Endothelial cell (in vitro differentiated cells): ENCODE data around the gene MST1. TPM values are rescaled to one million over a fixed set of nuclear protein-coding genes. Genes with fewer than 3 reads are reported as not detected.

ENCODE experiments used
- DNase-seq: peaks from one replicate; pipeline ENCODE4 v3.0.0; 2021; ENCODE audit warnings: low spot score
- H3K27ac Mint-ChIP-seq: one replicate; pipeline ENCODE4 v1.8.0; 2021; ENCODE audit warnings: mixed read lengths, inconsistent platforms; ENCODE audit not compliant: unreplicated experiment
- H3K27me3 Mint-ChIP-seq: one replicate; pipeline ENCODE4 v1.8.0; 2021; ENCODE audit warnings: mild to moderate bottlenecking, moderate library complexity, mixed read lengths, inconsistent platforms; ENCODE audit not compliant: unreplicated experiment
- H3K36me3 Mint-ChIP-seq: one replicate; pipeline ENCODE4 v1.8.0; 2021; ENCODE audit warnings: mild to moderate bottlenecking, low read depth, mixed read lengths, inconsistent platforms; ENCODE audit not compliant: unreplicated experiment
- H3K4me1 Mint-ChIP-seq: one replicate; pipeline ENCODE4 v1.8.0; 2021; ENCODE audit warnings: mild to moderate bottlenecking, mixed read lengths, inconsistent platforms; ENCODE audit not compliant: unreplicated experiment
- H3K4me3 Mint-ChIP-seq: one replicate; pipeline ENCODE4 v1.8.0; 2021; ENCODE audit warnings: mild to moderate bottlenecking, mixed read lengths, inconsistent platforms; ENCODE audit not compliant: unreplicated experiment
- H3K9me3 Mint-ChIP-seq: one replicate; pipeline ENCODE4 v1.8.0; 2021; ENCODE audit warnings: mixed read lengths, inconsistent platforms; ENCODE audit not compliant: unreplicated experiment
- total RNA-seq: library from RNA; stranded (reverse); fragmentation: NEBNext Ultra II Directional; extraction: Animal tissue kit (Norgen Biotek cat#: 25700); gene quantifications from one replicate; pipeline ENCODE4 v1.2.1, GENCODE V29; 2021; ENCODE audit not compliant: unreplicated experiment
- TF ChIP-seq, protein P1 (sequence below): fragments of 200-600 bp; sonication (generic); IDR thresholded peaks from one replicate; pipeline ENCODE4 v1.5.0; 2021; ENCODE audit warnings: antibody characterized with exemption; ENCODE audit not compliant: unreplicated experiment

MST1 gene
- total RNA-seq, 1 donor from 2014 or later, result 22.0 TPM

DNA sequence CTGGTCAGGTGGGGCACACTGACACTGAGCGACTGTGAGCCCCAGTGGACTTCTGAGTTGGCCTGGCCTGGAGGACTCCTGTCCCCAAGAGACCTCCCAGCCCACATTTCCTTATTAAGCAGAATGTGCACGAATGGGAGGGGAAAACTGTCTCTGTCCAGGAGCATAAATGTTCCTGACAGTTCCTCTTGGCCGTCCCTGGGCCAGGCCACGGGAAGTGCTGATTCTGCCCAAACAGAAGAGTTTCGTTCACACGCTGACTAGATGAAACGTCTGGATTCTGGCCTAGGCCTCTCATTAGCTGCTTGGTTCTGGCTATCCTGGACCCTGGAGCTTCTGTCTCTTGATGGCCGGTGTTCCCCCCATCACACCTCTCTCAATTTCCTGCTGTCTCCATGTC lies 44.6 kb downstream of the MST1 start:
- Mint-ChIP-seq H3K4me1 (peaks cover 7% of the 10 kb centered on the region), H3K9me3 (no peaks in the 10 kb centered on the region), H3K4me3 (no peak overlapping the region), H3K27me3 (peaks cover 5% of the 10 kb centered on the region), H3K27ac (no peak overlapping the region), H3K36me3 (no peaks in the 10 kb centered on the region)
- no peak for DNase-seq
- TF ChIP-seq, protein P1, sequence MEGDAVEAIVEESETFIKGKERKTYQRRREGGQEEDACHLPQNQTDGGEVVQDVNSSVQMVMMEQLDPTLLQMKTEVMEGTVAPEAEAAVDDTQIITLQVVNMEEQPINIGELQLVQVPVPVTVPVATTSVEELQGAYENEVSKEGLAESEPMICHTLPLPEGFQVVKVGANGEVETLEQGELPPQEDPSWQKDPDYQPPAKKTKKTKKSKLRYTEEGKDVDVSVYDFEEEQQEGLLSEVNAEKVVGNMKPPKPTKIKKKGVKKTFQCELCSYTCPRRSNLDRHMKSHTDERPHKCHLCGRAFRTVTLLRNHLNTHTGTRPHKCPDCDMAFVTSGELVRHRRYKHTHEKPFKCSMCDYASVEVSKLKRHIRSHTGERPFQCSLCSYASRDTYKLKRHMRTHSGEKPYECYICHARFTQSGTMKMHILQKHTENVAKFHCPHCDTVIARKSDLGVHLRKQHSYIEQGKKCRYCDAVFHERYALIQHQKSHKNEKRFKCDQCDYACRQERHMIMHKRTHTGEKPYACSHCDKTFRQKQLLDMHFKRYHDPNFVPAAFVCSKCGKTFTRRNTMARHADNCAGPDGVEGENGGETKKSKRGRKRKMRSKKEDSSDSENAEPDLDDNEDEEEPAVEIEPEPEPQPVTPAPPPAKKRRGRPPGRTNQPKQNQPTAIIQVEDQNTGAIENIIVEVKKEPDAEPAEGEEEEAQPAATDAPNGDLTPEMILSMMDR, result no peak

DNA sequence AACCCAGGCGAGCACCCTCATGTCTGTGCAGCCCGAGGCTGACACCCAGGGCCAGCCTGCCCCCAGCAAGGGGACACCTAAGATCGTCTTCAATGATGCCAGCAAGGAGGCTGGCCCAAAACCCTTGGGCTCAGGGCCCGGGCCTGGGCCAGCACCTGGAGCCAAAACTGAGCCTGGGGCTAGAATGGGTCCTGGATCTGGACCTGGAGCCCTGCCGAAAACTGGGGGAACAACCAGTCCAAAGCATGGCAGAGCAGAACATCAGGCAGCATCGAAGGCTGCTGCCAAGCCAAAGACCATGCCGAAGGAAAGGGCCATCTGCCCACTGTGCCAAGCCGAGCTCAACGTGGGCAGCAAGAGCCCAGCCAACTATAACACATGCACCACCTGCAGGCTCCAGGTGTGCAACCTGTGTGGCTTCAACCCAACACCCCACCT lies 46.5 kb downstream of the MST1 start:
- no peaks in the 10 kb centered on the region for H3K36me3 Mint-ChIP-seq
- no peak overlapping the region for H3K27ac Mint-ChIP-seq
- H3K4me1 Mint-ChIP-seq, result peaks cover 5% of the 10 kb centered on the region
- no peak for DNase-seq
- H3K27me3 Mint-ChIP-seq, result peaks cover 5% of the 10 kb centered on the region
- TF ChIP-seq, protein P1, result no peak
- no peaks in the 10 kb centered on the region for H3K9me3 Mint-ChIP-seq
- H3K4me3 Mint-ChIP-seq, result no peak overlapping the region

DNA sequence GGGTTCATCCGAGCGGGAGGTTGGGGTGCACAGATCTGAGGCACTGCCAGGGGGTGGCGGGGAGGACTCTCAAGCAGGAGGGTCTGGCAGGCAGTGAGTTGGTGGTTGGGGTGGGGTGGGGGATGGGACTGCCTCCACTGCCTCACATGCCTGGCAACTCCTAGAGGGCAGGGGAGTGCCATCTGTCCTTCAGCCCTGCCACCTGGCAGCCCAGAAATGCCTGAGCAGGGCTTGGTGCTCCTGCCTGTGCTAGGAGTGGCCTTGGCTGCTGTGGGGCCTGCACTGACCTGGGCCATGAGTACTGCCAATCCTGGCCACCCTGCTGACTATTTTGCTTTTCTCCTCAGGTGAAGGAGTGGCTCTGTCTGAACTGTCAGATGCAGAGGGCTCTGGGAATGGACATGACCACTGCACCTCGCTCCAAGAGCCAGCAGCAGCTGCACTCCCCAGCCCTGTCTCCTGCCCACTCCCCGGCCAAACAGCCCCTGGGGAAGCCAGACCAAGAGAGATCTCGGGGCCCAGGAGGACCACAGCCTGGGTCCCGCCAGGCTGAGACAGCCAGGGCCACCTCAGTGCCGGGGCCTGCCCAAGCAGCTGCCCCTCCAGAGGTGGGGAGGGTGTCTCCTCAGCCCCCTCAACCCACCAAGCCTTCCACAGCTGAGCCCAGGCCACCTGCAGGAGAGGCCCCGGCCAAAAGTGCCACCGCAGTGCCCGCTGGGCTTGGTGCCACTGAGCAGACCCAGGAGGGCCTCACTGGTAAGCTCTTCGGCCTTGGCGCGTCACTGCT lies 47.2 kb downstream of the MST1 start:
- Mint-ChIP-seq H3K4me3 (no peak overlapping the region), H3K4me1 (peaks cover under 1% of the 10 kb centered on the region), H3K27me3 (peaks cover 5% of the 10 kb centered on the region), H3K9me3 (no peaks in the 10 kb centered on the region), H3K36me3 (no peaks in the 10 kb centered on the region), H3K27ac (no peak overlapping the region)
- DNase-seq, result no peak
- TF ChIP-seq, protein P1, result no peak

DNA sequence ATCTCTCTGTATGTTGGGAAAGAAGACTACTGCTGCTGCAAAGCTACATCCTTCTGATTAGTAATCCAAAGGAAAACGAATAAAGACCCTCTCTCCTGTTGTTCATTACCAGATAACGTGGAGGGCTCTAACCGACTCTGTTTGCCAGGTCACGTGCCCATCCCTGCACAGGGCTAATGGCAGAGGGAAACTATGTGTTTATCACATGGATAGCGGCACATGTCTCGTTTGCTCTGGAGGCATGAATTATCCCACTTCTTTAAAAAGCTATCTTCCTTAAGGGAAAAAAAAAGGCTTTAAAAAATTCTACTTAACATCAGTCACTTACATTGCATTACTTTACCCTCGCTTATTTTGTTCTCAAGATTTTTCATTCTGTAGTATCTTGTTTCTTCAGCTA lies 48.0 kb downstream of the MST1 start:
- Mint-ChIP-seq H3K27ac (no peak overlapping the region), H3K4me3 (no peak overlapping the region), H3K27me3 (peaks cover 5% of the 10 kb centered on the region), H3K4me1 (peaks cover 4% of the 10 kb centered on the region), H3K36me3 (peaks cover under 1% of the 10 kb centered on the region), H3K9me3 (no peaks in the 10 kb centered on the region)
- TF ChIP-seq, protein P1, result no peak
- DNase-seq, result no peak

DNA sequence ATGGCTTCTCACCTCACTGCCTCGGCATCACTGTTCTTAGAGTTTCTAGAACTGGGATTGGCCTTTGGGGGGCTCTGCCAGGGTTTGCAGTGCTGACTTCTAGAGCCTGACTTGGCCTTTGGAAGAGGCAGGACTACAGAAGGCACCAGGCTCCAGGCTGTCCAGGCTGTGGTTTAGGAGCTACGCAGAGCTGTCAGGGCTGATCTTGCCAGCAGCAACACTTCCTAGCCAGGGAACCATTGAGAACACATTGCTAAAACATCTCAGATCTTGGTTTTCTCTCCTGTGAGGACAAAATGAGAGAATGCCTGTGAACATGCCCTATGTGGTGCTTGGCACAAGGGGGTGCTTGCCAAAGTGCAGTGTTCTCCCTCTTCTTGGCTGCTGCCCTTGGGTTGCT lies 49.7 kb downstream of the MST1 start:
- Mint-ChIP-seq H3K27ac (no peak overlapping the region), H3K36me3 (peaks cover 5% of the 10 kb centered on the region), H3K4me1 (peaks cover 4% of the 10 kb centered on the region), H3K4me3 (no peak overlapping the region), H3K27me3 (no peaks in the 10 kb centered on the region), H3K9me3 (no peaks in the 10 kb centered on the region)
- TF ChIP-seq, protein P1, result no peak
- no peak for DNase-seq
